ENCODE data around the gene COMMD7.

GRCh38 chr20:32681175-32682084 is 61.8 kb downstream of the COMMD7 start:
- no peak for TF ChIP-seq POLR2A (IDR thresholded peaks at IDR 0.05)
- TF ChIP-seq, protein P1, sequence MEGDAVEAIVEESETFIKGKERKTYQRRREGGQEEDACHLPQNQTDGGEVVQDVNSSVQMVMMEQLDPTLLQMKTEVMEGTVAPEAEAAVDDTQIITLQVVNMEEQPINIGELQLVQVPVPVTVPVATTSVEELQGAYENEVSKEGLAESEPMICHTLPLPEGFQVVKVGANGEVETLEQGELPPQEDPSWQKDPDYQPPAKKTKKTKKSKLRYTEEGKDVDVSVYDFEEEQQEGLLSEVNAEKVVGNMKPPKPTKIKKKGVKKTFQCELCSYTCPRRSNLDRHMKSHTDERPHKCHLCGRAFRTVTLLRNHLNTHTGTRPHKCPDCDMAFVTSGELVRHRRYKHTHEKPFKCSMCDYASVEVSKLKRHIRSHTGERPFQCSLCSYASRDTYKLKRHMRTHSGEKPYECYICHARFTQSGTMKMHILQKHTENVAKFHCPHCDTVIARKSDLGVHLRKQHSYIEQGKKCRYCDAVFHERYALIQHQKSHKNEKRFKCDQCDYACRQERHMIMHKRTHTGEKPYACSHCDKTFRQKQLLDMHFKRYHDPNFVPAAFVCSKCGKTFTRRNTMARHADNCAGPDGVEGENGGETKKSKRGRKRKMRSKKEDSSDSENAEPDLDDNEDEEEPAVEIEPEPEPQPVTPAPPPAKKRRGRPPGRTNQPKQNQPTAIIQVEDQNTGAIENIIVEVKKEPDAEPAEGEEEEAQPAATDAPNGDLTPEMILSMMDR (IDR thresholded peaks at IDR 0.05), result no peak
